GM23248 (cell line): ENCODE measurements around the gene HIVEP3. TPM values are rescaled to one million over a fixed set of nuclear protein-coding genes. Genes with fewer than 3 reads are reported as not detected.

Experiments
- DNase-seq: peaks from one replicate; pipeline ENCODE4 v3.0.0-alpha.2; 2015
- H2AFZ ChIP-seq: fragments of 200-600 bp; sonication (generic); 2 replicates; pipeline ENCODE4 v1.6.1; 2016; ENCODE audit warnings: antibody characterized with exemption
- H3F3A ChIP-seq: fragments of 200-600 bp; sonication (generic); 2 replicates; pipeline ENCODE4 v1.6.1; 2016; ENCODE audit warnings: mild to moderate bottlenecking, antibody characterized with exemption, mixed run types; ENCODE audit not compliant: insufficient read depth
- H3K27ac ChIP-seq: fragments of 200-600 bp; sonication (generic); 2 replicates; pipeline ENCODE4 v1.5.1; 2016; ENCODE audit warnings: mild to moderate bottlenecking
- H3K27me3 ChIP-seq: fragments of 200-600 bp; sonication (generic); replicated peaks from 2 replicates; pipeline ENCODE4 v1.6.1; 2016; ENCODE audit warnings: mild to moderate bottlenecking; ENCODE audit not compliant: insufficient read depth
- H3K36me3 ChIP-seq: fragments of 200-600 bp; sonication (generic); 2 replicates; pipeline ENCODE4 v1.6.1; 2016; ENCODE audit warnings: low read depth, mild to moderate bottlenecking
- H3K4me1 ChIP-seq: fragments of 200-600 bp; sonication (generic); 2 replicates; pipeline ENCODE4 v1.6.1; 2016; ENCODE audit warnings: mild to moderate bottlenecking; ENCODE audit not compliant: insufficient read depth
- H3K4me2 ChIP-seq: fragments of 200-600 bp; sonication (generic); one replicate; pipeline ENCODE4 v1.6.1; 2016; ENCODE audit warnings: mild to moderate bottlenecking; ENCODE audit not compliant: unreplicated experiment
- H3K4me3 ChIP-seq: fragments of 200-600 bp; sonication (generic); 2 replicates; pipeline ENCODE4 v1.5.1; 2016; ENCODE audit warnings: mild to moderate bottlenecking
- H3K79me2 ChIP-seq: fragments of 200-600 bp; sonication (generic); 2 replicates; pipeline ENCODE4 v1.6.1; 2016; ENCODE audit warnings: mild to moderate bottlenecking; ENCODE audit not compliant: insufficient read depth
- H3K9ac ChIP-seq: fragments of 200-600 bp; sonication (generic); 2 replicates; pipeline ENCODE4 v1.6.1; 2016; ENCODE audit warnings: mild to moderate bottlenecking
- H3K9me2 ChIP-seq: fragments of 200-600 bp; sonication (generic); 2 replicates; pipeline ENCODE4 v1.6.1; 2016; ENCODE audit warnings: mixed run types, mild to moderate bottlenecking, moderate library complexity; ENCODE audit not compliant: insufficient read depth
- H3K9me3 ChIP-seq: fragments of 200-600 bp; sonication (generic); one replicate; pipeline ENCODE4 v1.6.1; 2017; ENCODE audit warnings: low read depth
- H4K20me1 ChIP-seq: fragments of 200-600 bp; sonication (generic); 2 replicates; pipeline ENCODE4 v1.6.0; 2016; ENCODE audit not compliant: insufficient read depth
- EZH2 ChIP-seq: fragments of 200-600 bp; sonication (generic); IDR thresholded peaks from 2 replicates; pipeline ENCODE4 v1.6.1; 2018; ENCODE audit warnings: antibody characterized with exemption, mild to moderate bottlenecking; ENCODE audit not compliant: insufficient read depth, poor library complexity, severe bottlenecking
- EZH2phosphoT487 ChIP-seq: fragments of 200-600 bp; sonication (generic); IDR thresholded peaks from 2 replicates; pipeline ENCODE4 v1.6.1; 2018; ENCODE audit warnings: antibody characterized with exemption, moderate library complexity, mild to moderate bottlenecking, low read depth; ENCODE audit not compliant: insufficient read depth
- WGBS, 2 experiments: methylation state at CpG; one replicate each; pipeline ENCODE4 v1.1.6; 2015 to 2017; ENCODE audit warnings: low lambda C conversion rate in 2 of 2, low coverage in 1 of 2; ENCODE audit errors: missing lambda C conversion rate in 2 of 2; 5-methylcytosine and 5-hydroxymethylcytosine counted together
- in situ Hi-C: fragments of 300-500 bp; cut with MboI; formaldehyde crosslinking; loops from 2 replicates; pipeline ENCODE4 v1.15.0; 2020
- polyA plus RNA-seq: library from polyadenylated mRNA; unstranded; fragments of >200 nt; fragmentation: Nextera tagmentation; extraction: Ambion mirVana; gene quantifications from 2 replicates; pipeline ENCODE4 v1.2.1, GENCODE V29; 2016
- total RNA-seq: library from RNA; depleted of rRNA; stranded (reverse); fragments of >200 nt; shearing (Covaris generic); gene quantifications from 2 replicates; pipeline ENCODE4 v1.2.3, GENCODE V29; 2014

Gene HIVEP3
- total and polyA plus RNA-seq, 2 experiments from 2014 or later, result 1.7 to 7.2 TPM

GRCh38 chr1:41908288-41908895, 10.3 kb downstream of the HIVEP3 start:
- Histone ChIP-seq H3K4me2 (no peak overlapping the region), H2AFZ (no peak overlapping the region), H3K9me2 (no peaks in the 10 kb centered on the region), H3K79me2 (no peaks in the 10 kb centered on the region), H3K4me3 (no peak overlapping the region), H3K27me3 (no peaks in the 10 kb centered on the region), H4K20me1 (no peaks in the 10 kb centered on the region), H3K4me1 (peaks cover under 1% of the 10 kb centered on the region; the same call in 1 of the 2 replicates), H3K9me3 (no peaks in the 10 kb centered on the region), H3F3A (no peaks in the 10 kb centered on the region), H3K27ac (no peak overlapping the region), H3K9ac (no peak overlapping the region), H3K36me3 (no peaks in the 10 kb centered on the region)
- 84 to 86% methylated on average over 3 of the region's 3 CpGs for WGBS, 2 experiments
- no peak for DNase-seq
- in situ Hi-C loops, result no loop called here
- TF ChIP-seq EZH2, result no peak
- TF ChIP-seq EZH2phosphoT487, result no peak

- Histone ChIP-seq H3K9ac (no peak overlapping the region), H3K4me2 (no peak overlapping the region), H3K9me3 (no peaks in the 10 kb centered on the region), H3K27me3 (no peaks in the 10 kb centered on the region), H3K4me1 (peaks cover 10% of the 10 kb centered on the region), H3K27ac (no peak overlapping the region), H3K36me3 (no peaks in the 10 kb centered on the region), H3K79me2 (no peaks in the 10 kb centered on the region), H3K4me3 (no peak overlapping the region), H3K9me2 (no peaks in the 10 kb centered on the region), H2AFZ (no peak overlapping the region), H3F3A (no peaks in the 10 kb centered on the region), H4K20me1 (no peaks in the 10 kb centered on the region)
- no peak for DNase-seq
- 89 to 91% methylated on average over 8 of the region's 8 CpGs for WGBS, 2 experiments
- in situ Hi-C loops, result no loop called here
- TF ChIP-seq EZH2 (no peak), EZH2phosphoT487 (no peak)
These were observed 11.3 kb downstream of the HIVEP3 start for GRCh38 chr1:41907446-41907845.

GRCh38 chr1:41906943-41907342, 11.8 kb downstream of the HIVEP3 start:
- TF ChIP-seq EZH2phosphoT487 (no peak), EZH2 (no peak)
- 67 to 80% methylated on average over 2 of the region's 2 CpGs for WGBS, 2 experiments
- Histone ChIP-seq H3F3A (peaks cover 1% of the 10 kb centered on the region; the same call in 1 of the 2 replicates), H2AFZ (no peak overlapping the region), H3K27me3 (no peaks in the 10 kb centered on the region), H3K36me3 (no peaks in the 10 kb centered on the region), H3K9me3 (no peaks in the 10 kb centered on the region), H4K20me1 (no peaks in the 10 kb centered on the region), H3K4me3 (no peak overlapping the region), H3K79me2 (no peaks in the 10 kb centered on the region), H3K27ac (no peak overlapping the region), H3K4me2 (no peak overlapping the region), H3K9ac (no peak overlapping the region), H3K9me2 (no peaks in the 10 kb centered on the region), H3K4me1 (peaks cover 15% of the 10 kb centered on the region)
- in situ Hi-C loops, result no loop called here
- no peak for DNase-seq

DNA sequence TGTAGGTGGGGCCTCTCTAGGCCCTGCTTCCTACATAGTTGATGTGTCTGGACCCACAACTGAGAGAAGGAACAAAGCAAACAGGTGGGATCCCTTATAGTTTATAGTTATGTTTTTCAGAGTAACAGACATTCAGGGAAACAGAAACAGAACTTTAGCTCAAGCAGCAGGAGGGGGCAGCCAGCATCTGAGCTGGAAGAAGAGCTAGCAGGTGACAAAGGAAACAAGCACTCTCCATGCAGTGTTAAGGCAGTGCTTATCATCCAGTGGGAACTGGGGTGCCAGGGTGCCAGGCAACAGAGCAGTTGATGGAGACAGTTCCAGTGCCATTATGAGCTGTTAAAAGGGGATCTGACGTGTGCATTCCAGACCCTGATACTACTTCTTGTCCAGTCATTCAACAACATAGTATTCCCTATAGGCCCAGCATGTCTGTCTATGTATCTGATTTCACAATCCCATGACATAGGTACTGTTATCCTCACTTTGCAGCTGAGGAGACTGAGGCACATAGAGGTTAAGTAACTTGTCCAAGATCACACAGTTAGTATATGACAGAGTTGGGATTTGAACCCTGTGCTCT, 13.5 kb downstream of the HIVEP3 start:
- Histone ChIP-seq H3K9me3 (no peaks in the 10 kb centered on the region), H3K79me2 (no peaks in the 10 kb centered on the region), H4K20me1 (no peaks in the 10 kb centered on the region), H3K4me2 (no peak overlapping the region), H2AFZ (no peak overlapping the region), H3K4me1 (peaks cover 32% of the 10 kb centered on the region), H3K36me3 (no peaks in the 10 kb centered on the region), H3K4me3 (no peak overlapping the region), H3F3A (peaks cover 9% of the 10 kb centered on the region; the same call in 1 of the 2 replicates), H3K27ac (no peak overlapping the region), H3K9ac (no peak overlapping the region), H3K27me3 (no peaks in the 10 kb centered on the region), H3K9me2 (no peaks in the 10 kb centered on the region)
- TF ChIP-seq EZH2phosphoT487, result no peak
- no peak for TF ChIP-seq EZH2
- DNase-seq, result no peak
- in situ Hi-C loops, result no loop called here
- WGBS, 2 experiments, result 93 to 94% methylated on average over 1 of the region's 1 CpG
